Endothelial cell (in vitro differentiated cells): ENCODE results near the gene PDZRN4. TPM values are rescaled to one million over a fixed set of nuclear protein-coding genes. Genes with fewer than 3 reads are reported as not detected.
A peak's percentile ranks its signal among the peaks of the same experiment; 100 is the strongest.

ENCODE experiments used
- DNase-seq: peaks from one replicate; pipeline ENCODE4 v3.0.0; 2021; ENCODE audit warnings: low spot score
- H3K27ac Mint-ChIP-seq: one replicate; pipeline ENCODE4 v1.8.0; 2021; ENCODE audit warnings: mixed read lengths, inconsistent platforms; ENCODE audit not compliant: unreplicated experiment
- H3K27me3 Mint-ChIP-seq: one replicate; pipeline ENCODE4 v1.8.0; 2021; ENCODE audit warnings: mild to moderate bottlenecking, moderate library complexity, mixed read lengths, inconsistent platforms; ENCODE audit not compliant: unreplicated experiment
- H3K36me3 Mint-ChIP-seq: one replicate; pipeline ENCODE4 v1.8.0; 2021; ENCODE audit warnings: mild to moderate bottlenecking, low read depth, mixed read lengths, inconsistent platforms; ENCODE audit not compliant: unreplicated experiment
- H3K4me1 Mint-ChIP-seq: one replicate; pipeline ENCODE4 v1.8.0; 2021; ENCODE audit warnings: mild to moderate bottlenecking, mixed read lengths, inconsistent platforms; ENCODE audit not compliant: unreplicated experiment
- H3K4me3 Mint-ChIP-seq: one replicate; pipeline ENCODE4 v1.8.0; 2021; ENCODE audit warnings: mild to moderate bottlenecking, mixed read lengths, inconsistent platforms; ENCODE audit not compliant: unreplicated experiment
- H3K9me3 Mint-ChIP-seq: one replicate; pipeline ENCODE4 v1.8.0; 2021; ENCODE audit warnings: mixed read lengths, inconsistent platforms; ENCODE audit not compliant: unreplicated experiment
- total RNA-seq: library from RNA; stranded (reverse); fragmentation: NEBNext Ultra II Directional; extraction: Animal tissue kit (Norgen Biotek cat#: 25700); gene quantifications from one replicate; pipeline ENCODE4 v1.2.1, GENCODE V29; 2021; ENCODE audit not compliant: unreplicated experiment
- TF ChIP-seq, protein P1 (sequence below): fragments of 200-600 bp; sonication (generic); IDR thresholded peaks from one replicate; pipeline ENCODE4 v1.5.0; 2021; ENCODE audit warnings: antibody characterized with exemption; ENCODE audit not compliant: unreplicated experiment

The PDZRN4 gene
- total RNA-seq, 1 donor from 2014 or later, result not detected

DNA sequence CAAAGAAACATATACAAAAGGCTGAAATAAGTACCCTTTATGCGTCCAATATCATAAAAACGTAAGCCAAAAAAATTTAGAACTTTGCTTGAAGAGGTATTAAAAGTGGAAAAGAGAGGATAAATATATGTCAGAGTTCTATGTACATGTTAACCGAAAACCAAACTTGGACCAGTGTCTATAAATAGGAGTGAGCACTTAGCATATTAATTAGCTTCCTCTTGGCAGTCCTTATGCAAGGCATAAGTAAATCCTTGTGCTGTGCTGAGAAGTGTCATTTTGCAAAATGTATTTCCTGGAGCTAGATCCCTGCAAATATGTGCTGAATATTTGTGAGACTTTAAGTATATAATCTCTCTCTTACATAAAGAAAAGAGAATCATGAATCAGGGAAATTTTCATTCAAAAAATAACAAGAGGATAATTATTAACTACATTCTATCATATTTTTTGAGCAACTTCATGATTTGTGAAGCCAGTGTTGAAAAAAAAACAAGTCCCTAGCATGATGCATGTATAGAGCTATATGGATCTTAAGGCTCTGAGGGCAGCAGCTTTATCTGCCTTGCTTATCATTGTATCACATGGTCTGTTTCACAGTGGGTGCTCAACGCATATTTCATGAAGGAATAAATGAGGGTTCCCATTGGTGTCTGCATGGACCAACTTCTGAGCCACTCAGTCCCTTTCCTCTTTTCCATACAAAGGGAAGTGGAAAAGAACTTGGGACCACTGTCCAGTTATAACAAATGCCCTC is 326.1 kb downstream of the PDZRN4 start:
- Mint-ChIP-seq H3K9me3 (no peaks in the 10 kb centered on the region), H3K4me3 (no peak overlapping the region), H3K27ac (no peak overlapping the region), H3K27me3 (no peaks in the 10 kb centered on the region), H3K36me3 (no peaks in the 10 kb centered on the region), H3K4me1 (peaks cover 18% of the 10 kb centered on the region)
- DNase-seq, result no peak
- TF ChIP-seq, protein P1, sequence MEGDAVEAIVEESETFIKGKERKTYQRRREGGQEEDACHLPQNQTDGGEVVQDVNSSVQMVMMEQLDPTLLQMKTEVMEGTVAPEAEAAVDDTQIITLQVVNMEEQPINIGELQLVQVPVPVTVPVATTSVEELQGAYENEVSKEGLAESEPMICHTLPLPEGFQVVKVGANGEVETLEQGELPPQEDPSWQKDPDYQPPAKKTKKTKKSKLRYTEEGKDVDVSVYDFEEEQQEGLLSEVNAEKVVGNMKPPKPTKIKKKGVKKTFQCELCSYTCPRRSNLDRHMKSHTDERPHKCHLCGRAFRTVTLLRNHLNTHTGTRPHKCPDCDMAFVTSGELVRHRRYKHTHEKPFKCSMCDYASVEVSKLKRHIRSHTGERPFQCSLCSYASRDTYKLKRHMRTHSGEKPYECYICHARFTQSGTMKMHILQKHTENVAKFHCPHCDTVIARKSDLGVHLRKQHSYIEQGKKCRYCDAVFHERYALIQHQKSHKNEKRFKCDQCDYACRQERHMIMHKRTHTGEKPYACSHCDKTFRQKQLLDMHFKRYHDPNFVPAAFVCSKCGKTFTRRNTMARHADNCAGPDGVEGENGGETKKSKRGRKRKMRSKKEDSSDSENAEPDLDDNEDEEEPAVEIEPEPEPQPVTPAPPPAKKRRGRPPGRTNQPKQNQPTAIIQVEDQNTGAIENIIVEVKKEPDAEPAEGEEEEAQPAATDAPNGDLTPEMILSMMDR, result no peak

DNA sequence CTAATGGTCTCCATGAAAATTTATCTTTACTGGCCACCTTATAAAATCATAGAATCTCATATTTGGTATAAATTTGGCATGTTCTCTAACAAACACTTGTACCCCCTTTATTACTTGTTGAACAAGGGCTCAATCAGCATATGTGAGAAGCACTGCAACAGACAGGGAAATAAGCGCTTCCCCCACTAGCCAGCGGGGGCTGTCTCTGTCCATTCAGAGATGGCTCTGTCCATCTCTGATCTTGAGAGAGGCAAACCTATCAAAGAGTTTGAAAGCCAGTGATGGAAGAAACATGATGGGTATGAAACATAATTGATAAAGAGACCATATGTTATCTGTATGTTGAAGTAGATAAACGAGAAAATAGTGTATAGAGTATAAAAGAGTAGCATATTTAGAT is 326.8 kb downstream of the PDZRN4 start:
- Mint-ChIP-seq H3K4me1 (peaks cover 18% of the 10 kb centered on the region), H3K4me3 (no peak overlapping the region), H3K9me3 (no peaks in the 10 kb centered on the region), H3K27me3 (no peaks in the 10 kb centered on the region), H3K36me3 (no peaks in the 10 kb centered on the region), H3K27ac (no peak overlapping the region)
- peak; percentile 7 for DNase-seq
- TF ChIP-seq, protein P1, result no peak

DNA sequence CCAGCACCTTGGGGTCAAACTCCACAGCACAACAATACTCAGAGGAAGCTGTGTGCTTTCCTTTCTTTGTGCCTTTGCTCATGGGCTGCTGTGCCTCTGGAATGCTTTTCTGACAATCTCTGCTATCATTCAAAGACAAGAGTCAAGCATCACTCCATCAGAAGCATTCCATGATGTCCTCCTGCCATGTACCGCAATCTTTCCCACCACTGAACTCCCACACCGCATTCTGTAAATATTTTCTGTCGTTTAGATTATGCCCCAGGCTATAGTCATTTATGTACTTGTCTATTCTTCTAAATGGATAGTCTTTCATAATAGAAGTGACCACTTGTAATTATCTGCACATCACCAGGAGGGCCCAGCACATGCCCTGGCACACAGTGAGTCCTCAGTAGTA is 327.8 kb downstream of the PDZRN4 start:
- H3K36me3 Mint-ChIP-seq, result no peaks in the 10 kb centered on the region
- H3K27ac Mint-ChIP-seq, result no peak overlapping the region
- peaks cover 17% of the 10 kb centered on the region for H3K4me1 Mint-ChIP-seq
- no peak for DNase-seq
- H3K4me3 Mint-ChIP-seq, result no peak overlapping the region
- TF ChIP-seq, protein P1, result no peak
- H3K9me3 Mint-ChIP-seq, result no peaks in the 10 kb centered on the region
- H3K27me3 Mint-ChIP-seq, result no peaks in the 10 kb centered on the region

DNA sequence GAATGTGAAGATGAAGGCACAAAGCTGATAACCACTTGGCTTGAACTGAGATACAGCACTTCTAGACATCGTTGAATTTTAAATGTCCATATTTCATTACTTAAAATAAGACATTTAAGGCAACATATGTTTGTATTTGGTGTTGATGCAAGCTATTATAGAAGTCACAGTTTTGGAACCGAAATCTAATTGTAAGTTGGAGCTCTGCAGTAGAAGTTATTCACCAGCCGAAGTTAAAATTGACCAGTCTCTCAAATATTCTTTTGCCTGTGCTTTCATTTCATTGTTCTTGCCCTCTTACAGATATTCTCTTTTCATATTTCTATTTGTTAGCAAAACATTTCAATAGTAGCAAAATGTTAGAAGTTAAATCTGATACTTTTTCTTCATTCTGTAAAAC is 332.7 kb downstream of the PDZRN4 start:
- Mint-ChIP-seq H3K27me3 (no peaks in the 10 kb centered on the region), H3K4me1 (peaks cover 18% of the 10 kb centered on the region), H3K27ac (no peak overlapping the region), H3K36me3 (no peaks in the 10 kb centered on the region), H3K4me3 (no peak overlapping the region), H3K9me3 (no peaks in the 10 kb centered on the region)
- no peak for DNase-seq
- TF ChIP-seq, protein P1, result no peak

DNA sequence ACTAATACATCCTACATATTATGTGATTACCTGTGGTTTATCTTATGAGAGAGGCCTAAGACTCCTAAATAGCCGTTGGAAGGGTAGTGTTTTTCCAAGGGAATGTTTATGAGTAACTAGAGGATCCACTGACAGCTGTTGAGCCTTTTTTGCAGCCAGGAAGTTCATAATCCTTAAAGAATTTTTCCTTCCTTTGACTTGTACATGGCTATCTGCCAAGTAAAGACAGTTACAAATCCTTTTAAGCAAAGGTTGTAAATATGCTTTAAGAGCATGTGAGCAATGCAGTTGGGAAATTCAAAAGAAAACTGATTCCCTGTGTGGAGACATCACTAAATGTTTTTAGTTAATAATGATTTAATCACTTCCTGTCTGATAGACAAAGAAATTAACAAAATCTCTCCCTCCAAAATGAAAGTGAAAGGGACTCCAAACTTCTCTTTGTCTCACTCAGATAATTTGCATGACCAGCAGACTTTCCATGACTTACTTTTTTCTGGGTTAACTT is 333.8 kb downstream of the PDZRN4 start:
- no peak for DNase-seq
- Mint-ChIP-seq H3K36me3 (no peaks in the 10 kb centered on the region), H3K4me1 (peaks cover 15% of the 10 kb centered on the region), H3K27ac (peak overlapping the region; percentile 61), H3K9me3 (no peaks in the 10 kb centered on the region), H3K4me3 (no peak overlapping the region), H3K27me3 (no peaks in the 10 kb centered on the region)
- TF ChIP-seq, protein P1, result no peak
